Germinal center (tissue), 1 donor: ENCODE results near the gene ZNF546.
"Not testable (repeated sequence)": the region's sequence is repeated elsewhere in the genome, so short reads cannot be mapped to it uniquely, and the experiment has no call there.

Experiments used
- DNase-seq: peaks from one replicate; pipeline ENCODE4 v3.0.0; 2012; ENCODE audit warnings: mixed read lengths, low spot score

Gene ZNF546

GRCh38 chr19:39986643-39987042 lies 10.2 kb upstream of the ZNF546 start:
- no peak for DNase-seq

DNA sequence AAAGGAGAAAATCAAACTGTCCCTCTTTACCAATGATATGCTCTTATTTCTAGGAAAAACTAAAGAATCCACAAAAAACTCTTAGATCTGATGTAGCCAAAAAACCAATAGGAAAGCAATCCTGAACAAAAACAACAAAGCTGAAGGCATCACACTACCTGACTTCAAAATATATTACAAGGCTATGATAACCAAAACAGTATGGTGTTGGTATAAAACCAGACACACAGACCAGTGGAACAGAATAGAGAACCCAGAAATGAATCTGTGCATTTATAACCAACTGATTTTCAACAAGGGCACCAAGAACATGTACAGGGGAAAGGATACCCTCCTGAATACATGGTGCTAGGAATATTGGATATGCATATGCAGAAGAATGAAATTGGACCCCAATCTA lies 9.7 kb upstream of the ZNF546 start:
- no peak for DNase-seq

DNA sequence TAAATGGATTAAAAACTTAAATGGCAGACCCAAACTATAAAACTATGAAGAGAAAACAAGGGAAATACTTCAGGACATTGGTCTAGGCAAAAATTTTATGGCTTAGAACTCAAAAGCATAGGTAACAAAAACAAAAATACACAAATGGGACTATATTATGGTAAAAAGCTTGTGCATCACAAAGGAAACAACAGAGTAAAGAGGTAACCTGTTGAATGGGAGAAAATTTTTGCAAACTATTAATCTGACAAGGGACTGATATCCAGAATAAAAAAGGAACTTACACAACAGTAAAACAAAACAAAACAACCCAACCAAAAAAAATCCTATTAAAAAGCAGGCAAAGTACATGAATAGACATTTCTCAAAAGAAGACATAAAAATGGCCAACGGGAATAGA lies 9.3 kb upstream of the ZNF546 start:
- DNase-seq = no peak

- no peak for DNase-seq
These were observed 3.3 kb upstream of the ZNF546 start for GRCh38 chr19:39993605-39994004.

GRCh38 chr19:39994361-39994760 lies 2.5 kb upstream of the ZNF546 start:
- no peak for DNase-seq

DNA sequence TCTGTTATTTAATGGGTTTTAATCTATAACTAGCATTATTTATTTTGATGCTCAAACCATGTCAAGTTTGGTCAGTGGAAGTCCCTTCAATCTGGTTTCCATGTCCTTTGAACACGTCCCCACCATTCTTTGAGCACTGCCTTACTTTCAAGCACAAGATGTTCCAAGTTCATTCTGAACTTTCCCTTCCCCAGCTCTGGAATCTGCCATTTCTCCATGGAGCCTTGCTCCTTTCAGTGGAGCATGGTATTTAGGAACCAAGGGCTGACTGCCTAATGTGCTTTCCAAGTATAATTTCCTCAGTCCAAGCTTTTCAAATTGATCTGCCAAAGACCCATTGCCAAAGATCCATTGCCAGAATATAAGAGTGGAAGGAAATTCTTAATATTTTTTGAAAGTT lies 1.1 kb upstream of the ZNF546 start:
- DNase-seq = no peak

GRCh38 chr19:39996218-39996810 lies 546 bp upstream of the ZNF546 start:
- DNase-seq = peak; percentile 39

GRCh38 chr19:39997638-39998216 lies 867 bp downstream of the ZNF546 start:
- DNase-seq = no peak

DNA sequence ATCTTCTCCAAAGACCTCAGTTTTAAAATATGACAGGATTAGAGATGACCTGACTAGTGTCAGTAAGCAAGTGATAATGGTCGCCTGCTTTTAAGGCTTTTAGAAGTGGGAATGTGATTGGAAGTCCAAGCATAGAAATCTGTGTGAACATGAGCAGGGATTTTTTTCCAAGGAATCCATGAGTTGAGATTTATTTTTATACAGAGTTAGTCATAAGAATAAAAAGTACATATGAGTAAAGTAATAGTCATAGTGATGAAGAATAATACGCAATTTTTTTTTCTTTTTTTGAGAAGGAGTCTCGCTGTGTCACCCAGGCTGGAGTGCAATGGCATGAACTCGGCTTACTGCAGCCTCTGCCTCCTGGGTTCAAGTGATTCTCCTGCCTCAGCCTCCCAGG lies 1.6 kb downstream of the ZNF546 start:
- DNase-seq = no peak

DNA sequence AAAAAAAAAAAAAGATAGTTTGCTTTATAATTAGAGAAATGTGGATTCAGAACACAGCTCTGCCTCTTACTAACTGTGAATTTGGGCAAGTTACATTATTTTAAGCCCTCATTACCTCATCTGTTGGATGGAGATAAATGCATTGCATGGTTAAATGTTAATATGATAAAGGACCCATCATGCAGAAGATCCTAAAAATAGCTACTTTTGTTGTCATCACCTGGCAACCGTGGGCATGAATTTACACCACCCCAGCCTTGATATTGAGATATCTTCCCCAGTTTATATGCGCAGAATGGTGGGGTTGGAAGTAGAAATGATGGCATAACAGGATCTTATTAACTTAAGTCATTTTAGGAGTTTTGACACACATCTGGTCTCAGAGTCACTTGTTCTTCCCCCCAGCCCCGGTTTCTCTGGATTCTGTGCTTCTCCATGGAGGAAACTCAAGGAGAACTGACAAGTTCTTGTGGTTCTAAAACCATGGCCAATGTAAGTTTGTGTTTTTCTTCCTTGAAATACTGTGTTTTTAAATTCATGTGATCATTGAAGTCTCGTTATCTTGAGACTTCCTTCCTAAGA lies 8.9 kb downstream of the ZNF546 start:
- DNase-seq = no peak

DNA sequence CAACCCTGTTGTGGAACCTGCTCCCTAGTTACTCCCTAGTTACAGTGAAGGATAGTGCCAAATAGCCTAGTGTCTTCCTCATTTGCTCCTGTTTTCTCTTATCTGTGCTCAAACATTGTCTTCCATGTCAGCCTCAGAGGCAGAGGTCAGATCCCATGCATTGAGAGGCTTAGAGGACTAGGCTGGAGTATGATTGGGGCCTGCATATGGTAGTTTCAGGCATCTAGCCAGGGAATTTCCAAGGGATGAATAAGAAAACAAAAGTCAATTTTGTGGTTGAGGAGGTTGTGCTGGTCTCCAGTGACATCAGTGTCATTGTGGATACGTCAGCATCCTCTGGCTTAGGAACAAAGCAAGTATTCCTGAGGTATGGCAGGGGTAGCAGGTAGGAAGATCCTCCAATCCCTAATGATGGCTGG lies 9.4 kb downstream of the ZNF546 start:
- no peak for DNase-seq

GRCh38 chr19:40009674-40010073 lies 12.8 kb downstream of the ZNF546 start:
- DNase-seq = no peak

DNA sequence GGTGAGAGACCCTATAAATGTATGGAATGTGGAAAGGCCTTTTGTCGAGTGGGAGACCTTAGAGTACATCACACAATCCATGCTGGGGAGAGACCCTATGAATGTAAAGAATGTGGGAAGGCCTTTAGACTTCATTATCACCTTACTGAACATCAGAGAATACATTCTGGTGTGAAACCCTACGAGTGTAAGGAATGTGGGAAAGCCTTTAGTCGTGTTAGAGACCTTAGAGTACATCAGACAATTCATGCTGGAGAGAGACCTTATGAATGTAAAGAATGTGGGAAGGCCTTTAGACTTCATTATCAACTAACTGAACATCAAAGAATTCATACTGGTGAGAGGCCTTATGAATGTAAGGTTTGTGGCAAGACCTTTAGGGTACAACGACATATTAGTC lies 17.1 kb downstream of the ZNF546 start:
- no peak for DNase-seq

DNA sequence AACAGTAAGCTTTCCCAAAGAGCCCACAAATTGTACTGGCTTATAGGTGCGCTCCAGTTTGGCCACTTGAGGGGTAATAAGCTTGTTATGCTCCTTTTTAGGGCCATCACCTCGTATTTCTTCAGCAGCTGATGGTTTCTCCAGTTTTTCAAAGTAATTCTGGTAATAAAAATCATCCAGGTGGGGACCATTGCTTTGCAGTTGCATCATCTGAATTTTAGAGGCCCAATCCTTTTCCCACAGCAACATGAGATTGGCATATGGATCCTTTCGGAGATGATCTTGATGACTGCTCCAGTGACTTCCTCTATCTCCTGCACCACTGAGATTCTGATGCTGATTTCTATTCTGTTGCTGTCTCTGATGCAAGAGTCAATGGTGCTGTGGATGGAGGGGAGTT lies 27.1 kb downstream of the ZNF546 start:
- DNase-seq = no peak

GRCh38 chr19:40025938-40026596 lies 29.2 kb downstream of the ZNF546 start:
- no peak for DNase-seq

- no peak for DNase-seq
These were observed 29.7 kb downstream of the ZNF546 start for GRCh38 chr19:40026597-40026970.

GRCh38 chr19:40033989-40034560 lies 37.2 kb downstream of the ZNF546 start:
- no peak for DNase-seq

GRCh38 chr19:40035996-40036395 lies 39.1 kb downstream of the ZNF546 start:
- DNase-seq = no peak

DNA sequence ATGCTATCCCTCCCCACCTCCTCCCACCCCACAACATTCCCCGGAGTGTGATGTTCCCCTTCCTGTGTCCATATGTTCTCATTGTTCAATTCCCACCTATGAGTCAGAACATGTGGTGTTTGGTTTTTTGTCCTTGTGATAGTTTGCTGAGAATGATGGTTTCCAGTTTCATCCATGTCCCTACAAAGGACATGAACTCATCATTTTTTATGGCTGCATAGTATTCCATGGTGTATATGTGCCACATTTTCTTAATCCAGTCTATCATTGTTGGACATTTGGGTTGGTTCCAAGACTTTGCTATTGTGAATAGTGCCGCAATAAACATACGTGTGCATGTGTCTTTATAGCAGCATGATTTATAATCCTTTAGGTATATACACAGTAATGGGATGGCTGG lies 41.2 kb downstream of the ZNF546 start:
- not testable (repeated sequence) for DNase-seq

- DNase-seq = not testable (repeated sequence)
These were observed 44.9 kb downstream of the ZNF546 start for GRCh38 chr19:40041718-40042117.

- no peak for DNase-seq
These were observed 56.6 kb downstream of the ZNF546 start for GRCh38 chr19:40053491-40053890.

GRCh38 chr19:40054632-40055031 lies 57.8 kb downstream of the ZNF546 start:
- no peak for DNase-seq

GRCh38 chr19:40055049-40055448 lies 58.2 kb downstream of the ZNF546 start:
- DNase-seq = no peak
